Measurements from ENCODE around the gene ZNF573. TPM values are rescaled to one million over a fixed set of nuclear protein-coding genes. Genes with fewer than 3 reads are reported as not detected.

ZNF573 gene
- total RNA-seq, 6 donors from 2014 or later, result 5.2 to 17.8 (median 8.5) TPM

GRCh38 chr19:37803249-37803840 is 24.0 kb upstream of the ZNF573 start:
- Histone ChIP-seq H3K27ac (no peak overlapping the region), H3K4me1 (no peaks in the 10 kb centered on the region), H3K9me3 (peaks cover 62 to 95% (median 93%) of the 10 kb centered on the region in 4 donors), H3K36me3 (no peaks in the 10 kb centered on the region), H3K27me3 (no peaks in the 10 kb centered on the region), H3K4me3 (no peak overlapping the region)
- no peak for DNase-seq
- no peak for TF ChIP-seq CTCF (IDR thresholded peaks at IDR 0.05)
- TF ChIP-seq EP300 (IDR thresholded peaks at IDR 0.05), result no peak
- TF ChIP-seq POLR2AphosphoS5 (IDR thresholded peaks at IDR 0.05), result no peak
- TF ChIP-seq POLR2A (IDR thresholded peaks at IDR 0.05), result no peak
- 70 to 72% methylated on average over 7 of the region's 7 CpGs for WGBS, 2 donors
- ATAC-seq (ENCODE audit: low FRiP score in 2 of 2), result no peak

- Histone ChIP-seq H3K4me1 (no peaks in the 10 kb centered on the region), H3K27ac (no peak overlapping the region), H3K36me3 (no peaks in the 10 kb centered on the region), H3K9me3 (peaks cover 11 to 71% (median 40%) of the 10 kb centered on the region in 4 donors), H3K27me3 (no peaks in the 10 kb centered on the region), H3K4me3 (no peak overlapping the region)
- TF ChIP-seq POLR2AphosphoS5 (IDR thresholded peaks at IDR 0.05) (no peak), POLR2A (IDR thresholded peaks at IDR 0.05) (no peak), EP300 (IDR thresholded peaks at IDR 0.05) (no peak), CTCF (IDR thresholded peaks at IDR 0.05) (no peak)
- DNase-seq (peak in 1 of 2 donors; percentile 76), ATAC-seq (ENCODE audit: low FRiP score in 2 of 2) (no peak)
- WGBS, 2 donors, result 42 to 54% methylated on average over 39 to 46 of the region's 46 CpGs
These were observed 11.0 kb upstream of the ZNF573 start for GRCh38 chr19:37790244-37790925.

- DNase-seq (no peak), ATAC-seq (ENCODE audit: low FRiP score in 2 of 2) (peak in 1 of 2 donors; percentile 68)
- TF ChIP-seq EP300 (IDR thresholded peaks at IDR 0.05) (no peak), POLR2A (IDR thresholded peaks at IDR 0.05) (no peak), CTCF (IDR thresholded peaks at IDR 0.05) (no peak), POLR2AphosphoS5 (IDR thresholded peaks at IDR 0.05) (no peak)
- Histone ChIP-seq H3K4me1 (peaks cover 4 to 19% (median 9%) of the 10 kb centered on the region in 4 donors), H3K9me3 (peaks cover 0 to 7% (median 3%) of the 10 kb centered on the region in 4 donors), H3K36me3 (no peaks in the 10 kb centered on the region), H3K27ac (peak overlapping the region; percentile 78 to 88 (median 80)), H3K4me3 (peak overlapping the region; percentile 45 to 88 (median 68)), H3K27me3 (no peaks in the 10 kb centered on the region)
- WGBS, 2 donors, result 13 to 19% methylated on average over 6 to 7 of the region's 7 CpGs
These were observed 716 bp downstream of the ZNF573 start for GRCh38 chr19:37778613-37779126.

GRCh38 chr19:37770985-37771384 is 8.4 kb downstream of the ZNF573 start:
- Histone ChIP-seq H3K9me3 (peaks cover 0 to 10% (median 4%) of the 10 kb centered on the region in 4 donors), H3K4me1 (no peaks in the 10 kb centered on the region), H3K27me3 (no peaks in the 10 kb centered on the region), H3K36me3 (peaks cover 14 to 58% (median 32%) of the 10 kb centered on the region in 4 donors), H3K4me3 (no peak overlapping the region), H3K27ac (no peak overlapping the region)
- ATAC-seq (ENCODE audit: low FRiP score in 2 of 2) (no peak), DNase-seq (no peak)
- 92 to 100% methylated on average over 1 of the region's 1 CpG for WGBS, 2 donors
- TF ChIP-seq EP300 (IDR thresholded peaks at IDR 0.05) (no peak), POLR2AphosphoS5 (IDR thresholded peaks at IDR 0.05) (no peak), POLR2A (IDR thresholded peaks at IDR 0.05) (no peak), CTCF (IDR thresholded peaks at IDR 0.05) (no peak)
